NCI-H2196 (cell line): ENCODE results near the gene RANGAP1.
"Not testable (repeated sequence)": the region's sequence is repeated elsewhere in the genome, so short reads cannot be mapped to it uniquely, and the experiment has no call there.

Experiments
- DNase-seq: peaks from one replicate; lab custom pipeline; 2025; ENCODE audit not compliant: unreplicated experiment; lab: John Stamatoyannopoulos, UW

RANGAP1 gene

DNA sequence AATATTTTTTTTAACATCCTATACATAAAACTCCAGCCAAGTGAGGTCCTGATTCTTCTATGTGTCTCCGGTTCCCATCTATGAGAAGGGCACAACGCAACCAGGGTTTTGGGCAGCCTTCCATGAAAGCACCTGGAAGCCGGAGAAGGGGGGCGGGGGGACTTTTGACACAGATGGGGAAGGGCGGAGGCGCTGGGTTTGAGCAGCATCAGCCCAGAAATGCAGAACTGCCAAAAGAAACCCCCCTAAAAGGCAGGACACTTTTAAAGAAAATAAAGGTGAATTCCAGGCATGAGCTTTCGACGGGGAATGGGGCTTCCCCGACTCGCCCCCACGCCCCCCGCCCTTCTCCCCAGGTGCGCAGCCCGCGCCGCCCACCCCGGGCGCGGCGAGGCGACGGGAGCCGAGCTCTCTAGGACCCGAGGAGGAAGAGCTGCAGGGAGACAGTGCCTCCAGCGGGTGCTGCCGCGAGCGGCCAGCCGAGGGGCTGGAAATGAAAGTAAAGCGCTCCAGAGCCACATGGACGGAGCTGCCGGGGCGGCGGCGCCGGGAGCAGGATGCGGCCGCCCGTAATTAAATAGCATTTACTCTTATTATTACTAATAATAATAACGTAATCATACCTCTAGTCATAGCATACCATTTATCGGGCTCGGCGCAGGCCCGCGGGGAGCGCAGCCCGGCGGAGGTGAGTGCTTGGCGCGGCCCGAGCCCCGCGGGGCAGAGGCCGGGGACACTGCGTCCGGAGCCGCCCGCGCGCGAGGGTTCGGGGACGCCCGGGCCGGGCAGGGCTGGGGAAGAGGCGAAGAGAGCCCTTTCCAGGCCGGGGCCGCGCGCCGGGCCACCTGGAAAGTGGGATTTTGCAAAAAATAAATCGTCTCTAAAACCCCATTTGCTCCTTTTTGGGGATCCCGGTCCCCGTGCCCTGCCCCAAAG, 15.4 kb upstream of the RANGAP1 start, which contains the start of gene ZC3H7B:
Gene ZC3H7B (plus strand): TSS at position 441 of the 936 bp plus-strand sequence. CDS start 19,136 bp downstream, outside the sequence.
- DNase-seq: peak; percentile 85

DNA sequence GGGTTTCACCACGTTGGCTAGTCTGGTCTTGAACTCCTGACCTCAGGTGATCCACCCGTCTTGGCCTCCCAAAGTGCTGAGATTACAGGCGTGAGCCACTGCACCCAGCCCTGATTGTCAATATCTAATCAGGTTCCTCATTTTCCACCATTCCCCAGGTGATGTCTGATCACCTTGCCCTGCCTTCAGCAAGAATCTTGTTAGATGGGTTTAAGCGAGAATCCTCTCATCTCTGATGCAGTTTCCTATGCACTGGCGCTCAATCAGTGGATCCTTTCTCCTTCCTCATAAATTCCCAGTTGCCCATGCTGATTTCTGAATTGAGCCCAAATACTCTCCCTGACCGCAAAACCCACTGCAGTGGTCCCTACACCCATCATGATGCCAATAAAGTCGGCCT, 14.7 kb upstream of the RANGAP1 start:
- no peak for DNase-seq

DNA sequence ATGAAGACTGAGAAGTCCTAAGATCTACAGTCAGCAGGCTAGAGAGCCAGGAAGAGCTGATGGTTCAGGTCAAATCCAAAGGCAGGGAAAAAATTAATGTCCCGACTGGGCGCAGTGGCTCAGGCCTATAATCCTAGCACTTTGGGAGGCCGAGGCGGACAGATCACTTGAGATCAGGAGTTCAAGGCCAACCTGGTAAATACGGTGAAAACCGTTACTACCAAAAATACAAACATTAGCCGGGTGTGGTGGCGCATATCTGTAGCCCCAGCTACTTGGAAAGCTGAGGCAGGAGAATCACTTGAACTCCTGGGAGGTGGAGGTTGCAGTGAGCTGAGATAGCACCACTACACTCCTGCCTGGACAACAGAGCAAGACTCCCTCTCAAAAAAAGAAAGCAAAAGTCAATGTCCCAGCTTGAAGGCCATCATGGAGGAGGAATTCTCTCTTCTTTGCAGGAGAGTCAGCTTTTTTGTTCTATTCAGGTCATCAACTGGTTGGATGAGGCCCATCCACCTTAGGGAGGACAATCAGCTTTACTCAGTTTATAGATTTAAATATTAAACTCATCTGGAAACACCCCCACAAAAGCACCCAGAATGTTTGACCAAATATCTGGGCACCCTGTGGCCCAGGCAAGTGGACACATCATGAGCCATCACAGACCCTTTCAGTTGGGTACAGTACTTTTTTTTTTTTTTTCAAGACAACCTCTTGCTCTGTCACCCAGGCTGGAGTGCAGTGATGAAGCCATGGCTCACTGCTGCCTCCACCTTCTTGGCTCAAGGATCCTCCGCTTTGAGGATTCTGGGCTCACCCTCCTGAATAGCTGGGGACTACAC, 11.1 kb upstream of the RANGAP1 start:
- DNase-seq: no peak

DNA sequence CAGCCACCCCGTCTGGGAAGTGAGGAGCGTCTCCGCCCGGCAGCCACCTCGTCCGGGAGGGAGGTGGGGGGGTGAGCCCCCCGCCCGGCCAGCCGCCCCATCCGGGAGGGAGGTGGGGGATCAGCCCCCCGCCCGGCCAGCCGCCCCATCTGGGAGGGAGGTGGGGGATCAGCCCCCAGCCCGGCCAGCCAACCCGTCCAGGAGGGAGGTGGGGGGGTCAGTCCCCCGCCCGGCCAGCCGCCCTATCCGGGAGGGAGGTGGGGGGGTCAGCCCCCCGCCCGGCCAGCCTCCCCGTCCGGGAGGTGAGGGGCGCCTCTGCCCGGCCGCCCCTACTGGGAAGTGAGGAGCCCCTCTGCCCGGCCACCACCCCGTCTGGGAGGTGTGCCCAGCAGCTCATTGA, 8.8 kb upstream of the RANGAP1 start:
- DNase-seq: not testable (repeated sequence)

DNA sequence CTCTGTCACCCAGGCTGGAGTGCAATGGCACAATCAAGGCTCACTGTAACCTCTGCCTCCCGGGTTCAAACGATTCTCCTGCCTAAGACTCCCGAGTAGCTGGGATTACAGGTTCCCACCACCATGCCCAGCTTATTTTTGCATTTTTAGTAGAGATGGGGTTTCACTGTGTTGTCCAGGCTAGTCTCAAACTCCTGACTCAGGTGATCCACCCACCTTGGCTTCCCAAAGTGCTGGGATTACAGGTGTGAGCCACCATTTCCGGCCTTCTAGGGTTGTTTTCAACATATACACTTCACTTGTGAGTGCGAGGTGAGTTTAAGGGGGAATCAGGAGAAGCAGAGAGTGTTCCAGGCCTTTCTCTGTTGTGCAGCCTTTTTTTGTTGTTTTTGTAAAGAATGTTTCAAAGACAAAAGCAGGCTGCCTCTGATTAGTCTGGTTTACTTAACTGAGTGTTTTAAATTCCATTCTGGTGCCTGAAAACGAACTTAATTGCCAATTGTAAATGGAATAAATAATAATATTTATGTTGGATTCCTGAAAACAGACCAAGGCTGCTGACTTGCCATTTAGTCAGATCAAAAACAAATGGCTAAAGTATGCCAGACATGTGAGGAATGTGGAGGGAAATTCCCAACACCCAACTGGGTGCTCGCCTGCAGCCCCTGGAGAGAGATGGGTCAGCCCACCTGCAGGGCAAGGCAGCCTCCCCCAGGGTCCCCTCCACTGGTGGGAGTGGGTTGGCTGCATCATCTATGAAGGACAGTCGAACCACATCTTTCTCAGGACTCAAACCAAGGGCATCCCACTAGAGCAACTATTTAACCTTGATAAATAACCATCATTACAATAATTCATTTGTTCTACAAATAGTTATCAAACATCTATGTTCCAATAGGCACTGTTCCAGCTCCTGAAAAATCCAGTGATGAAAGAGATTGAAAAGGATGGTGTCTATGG, 4.6 kb upstream of the RANGAP1 start:
- no peak for DNase-seq

DNA sequence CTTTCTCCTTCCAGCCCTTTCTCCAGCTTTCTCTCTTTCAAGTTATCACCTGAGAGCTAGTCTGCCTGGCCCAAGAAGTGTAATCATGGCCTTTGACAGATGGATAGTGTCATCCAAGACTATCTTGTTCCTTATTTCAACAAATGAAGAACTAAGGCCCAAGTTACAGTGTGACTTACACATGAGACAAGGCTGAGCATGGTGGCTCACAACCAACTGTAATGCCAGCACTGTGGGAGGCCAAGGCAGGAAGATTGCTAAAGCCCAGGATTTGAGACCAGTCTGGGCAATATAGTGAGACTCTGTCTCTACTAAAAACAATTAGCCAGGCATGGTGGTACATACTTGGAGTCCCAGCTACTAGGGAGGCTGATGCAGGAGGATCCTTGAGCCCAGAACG, 3.7 kb upstream of the RANGAP1 start:
- no peak for DNase-seq

DNA sequence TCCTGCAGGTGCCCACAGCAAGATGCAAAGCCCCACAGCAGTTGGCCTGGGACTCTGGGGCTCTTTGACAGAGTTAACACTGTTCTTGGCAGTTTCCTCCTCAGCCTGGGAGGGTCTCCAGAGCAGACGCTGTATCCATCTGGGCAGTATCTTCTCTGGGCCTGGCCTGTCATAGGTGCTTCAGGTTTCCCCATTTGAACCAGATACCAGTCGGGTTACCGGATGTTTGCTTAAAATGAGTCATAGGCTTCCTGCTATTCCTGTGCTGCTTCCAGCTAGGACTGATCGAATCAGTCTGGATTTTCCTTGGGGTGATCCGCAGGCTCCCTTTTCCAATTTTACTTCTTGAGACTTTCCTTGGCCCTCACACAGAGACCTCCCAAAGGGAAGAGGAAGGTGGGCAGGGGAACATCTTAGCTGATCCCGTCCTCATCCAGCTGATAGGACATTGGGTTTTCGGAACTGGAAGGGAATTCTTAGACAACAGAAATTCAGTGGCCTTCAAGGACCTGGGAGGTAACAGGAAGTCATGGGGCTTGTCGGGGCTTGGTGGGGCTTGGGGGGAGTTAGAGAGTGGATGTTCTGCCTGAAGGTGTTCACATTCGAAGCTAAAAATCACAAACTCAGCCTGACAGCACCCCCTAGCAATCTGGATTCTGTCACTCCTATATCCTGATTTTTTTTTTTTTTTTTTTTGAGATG, 2.4 kb upstream of the RANGAP1 start:
- peak; percentile 81 for DNase-seq

DNA sequence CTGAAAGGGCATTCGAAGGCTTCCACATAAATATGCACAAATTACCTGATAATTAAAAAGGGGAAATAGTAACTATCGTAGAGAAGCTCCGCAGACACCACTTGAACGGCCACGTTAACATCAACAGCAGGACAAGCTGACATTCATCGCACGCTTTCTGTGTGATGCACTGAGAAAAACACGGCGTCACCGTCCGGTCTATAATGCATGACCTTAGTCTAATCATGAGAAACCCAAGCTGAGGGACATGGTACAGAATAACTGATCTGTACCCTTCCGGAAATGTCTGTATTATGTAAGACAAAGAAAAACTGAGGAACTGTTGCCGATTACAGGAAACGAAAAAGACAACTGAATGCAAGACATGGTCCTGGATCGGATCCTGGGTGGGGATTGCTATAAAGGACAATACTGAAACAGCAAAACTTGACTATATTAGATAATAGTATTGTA, 678 bp upstream of the RANGAP1 start:
- DNase-seq: peak; percentile 64

DNA sequence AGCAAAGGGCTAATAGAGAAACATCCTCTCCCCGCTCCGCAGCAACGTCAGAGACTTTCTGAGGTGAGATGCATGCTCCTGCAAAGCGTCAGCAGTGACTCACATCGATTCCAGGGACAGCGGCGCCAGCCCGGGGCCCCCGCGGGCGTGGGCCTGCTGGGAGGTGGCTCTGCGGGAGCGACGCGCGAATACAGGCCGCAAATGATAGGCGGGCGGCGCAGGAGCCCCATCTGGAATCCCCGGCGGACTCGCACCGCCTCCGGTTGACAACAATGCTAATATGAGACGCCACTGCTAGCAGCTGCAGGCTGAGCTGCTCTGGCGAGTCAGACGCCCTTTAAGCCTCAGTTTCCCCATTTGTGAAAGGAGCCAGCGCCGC, 557 bp downstream of the RANGAP1 start:
- DNase-seq: no peak

DNA sequence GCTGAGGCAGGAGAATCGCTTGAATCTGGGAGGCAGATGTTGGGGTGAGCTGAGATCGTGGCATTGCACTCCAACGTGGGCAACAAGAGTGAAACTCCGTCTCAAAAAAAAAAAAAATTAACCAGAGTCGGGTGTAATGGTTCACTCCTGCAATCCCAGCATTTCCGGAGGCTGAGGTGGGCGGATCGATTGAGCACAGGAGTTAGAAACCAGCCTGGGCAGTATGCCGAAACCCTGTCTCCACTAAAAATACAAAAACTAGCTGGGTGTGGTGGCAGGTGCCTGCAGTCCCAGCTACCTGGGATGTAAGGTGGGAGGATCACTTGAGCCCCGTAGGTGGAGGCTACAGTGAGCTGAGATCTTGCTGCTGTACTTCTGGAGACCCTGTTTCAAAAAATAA, 1.5 kb downstream of the RANGAP1 start:
- DNase-seq: no peak

DNA sequence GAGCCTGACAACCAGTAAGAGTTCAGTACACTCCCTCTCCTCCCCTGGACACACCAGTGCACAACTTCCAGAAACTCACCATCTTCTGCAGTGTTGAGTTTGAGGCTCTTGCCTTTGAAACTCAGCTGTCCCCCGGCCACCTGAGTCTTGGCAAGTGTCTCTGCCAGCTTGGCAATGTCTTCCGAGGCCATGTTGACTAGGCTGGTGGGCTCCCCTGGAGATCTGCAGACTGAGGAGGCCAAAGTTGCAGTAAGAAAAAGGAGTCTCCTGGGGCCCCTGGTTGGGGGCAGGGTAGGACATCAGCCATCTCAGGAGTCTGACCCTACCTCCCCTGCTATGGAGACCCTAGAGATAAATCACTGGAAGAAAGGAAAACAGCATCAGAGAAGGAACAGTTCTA, 5.1 kb downstream of the RANGAP1 start:
- DNase-seq: no peak

DNA sequence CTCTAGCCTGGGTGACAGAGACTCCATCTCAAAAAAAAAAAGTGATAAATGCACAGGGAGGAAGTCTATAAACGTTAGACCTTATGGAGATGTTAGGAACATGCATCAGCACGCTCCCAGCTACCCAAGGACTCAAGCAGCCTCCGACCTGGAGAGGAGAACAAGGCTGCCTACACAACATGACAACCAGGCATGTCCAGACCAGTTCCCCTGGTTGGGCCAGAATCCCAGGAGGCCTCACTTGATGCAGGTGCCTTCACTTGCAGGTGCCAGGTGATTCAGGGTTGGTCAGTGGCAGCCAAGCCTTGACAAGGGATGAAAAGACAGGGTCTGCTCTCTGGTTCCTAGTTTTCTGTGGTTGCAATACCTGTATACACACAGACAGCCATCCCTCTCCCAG, 5.9 kb downstream of the RANGAP1 start:
- DNase-seq: peak; percentile 53

DNA sequence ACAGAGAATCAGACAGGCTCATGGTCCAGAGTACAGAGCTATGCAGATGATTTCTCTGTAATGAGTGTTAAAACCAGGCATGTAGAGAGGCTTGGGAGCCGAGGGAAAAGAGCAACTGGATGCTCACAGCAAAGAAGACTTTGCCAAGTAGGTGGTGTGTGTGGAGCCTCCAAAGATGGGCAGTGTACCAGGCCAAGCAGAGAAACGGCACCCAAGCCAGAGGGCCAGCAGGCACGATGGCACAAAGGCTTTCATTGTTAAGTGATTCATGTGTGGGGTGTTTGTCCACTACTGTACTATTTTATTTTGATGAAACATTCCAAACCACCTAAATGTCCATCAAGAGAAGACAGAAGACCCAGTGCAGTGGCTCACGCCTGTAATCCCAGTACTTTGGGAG, 11.1 kb downstream of the RANGAP1 start:
- DNase-seq: no peak

DNA sequence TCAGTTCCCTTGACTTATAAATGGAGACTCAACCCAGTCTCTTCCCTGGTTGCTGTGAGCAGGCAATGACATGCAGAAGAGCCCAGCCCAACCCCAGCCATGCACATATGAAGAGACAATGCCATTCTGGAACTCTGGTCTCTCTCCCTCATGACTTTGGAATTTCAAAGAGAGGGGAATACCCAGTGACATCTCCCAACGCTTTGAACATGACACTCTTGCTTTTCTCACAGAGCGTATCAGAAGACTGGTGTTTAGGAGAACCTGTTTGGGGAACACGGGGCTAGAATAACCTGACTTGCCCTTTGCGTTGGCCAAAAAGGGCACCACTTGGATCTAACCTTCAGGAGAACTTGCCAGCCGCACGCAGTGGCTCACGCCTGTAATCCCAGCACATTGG, 12.9 kb downstream of the RANGAP1 start:
- no peak for DNase-seq

DNA sequence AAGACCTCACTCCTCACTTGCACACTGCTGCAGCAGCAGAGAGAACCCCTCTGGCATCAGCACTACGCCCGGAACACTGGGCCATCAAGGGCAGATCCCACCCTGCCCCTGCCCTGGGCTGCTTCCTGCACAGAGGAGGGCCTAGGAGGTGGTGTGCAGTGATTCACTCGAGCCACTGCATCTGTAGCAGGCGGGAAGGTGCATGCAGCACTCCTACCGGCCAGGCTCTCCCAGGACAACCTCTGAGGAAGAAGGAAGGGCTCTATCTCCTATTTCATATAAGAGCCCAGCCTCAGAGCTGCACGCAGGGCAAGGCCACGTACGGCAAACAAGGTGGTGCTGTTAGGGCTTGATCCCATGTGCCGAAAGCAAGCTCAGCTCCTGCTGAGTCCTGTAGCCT, 14.2 kb downstream of the RANGAP1 start:
- no peak for DNase-seq

DNA sequence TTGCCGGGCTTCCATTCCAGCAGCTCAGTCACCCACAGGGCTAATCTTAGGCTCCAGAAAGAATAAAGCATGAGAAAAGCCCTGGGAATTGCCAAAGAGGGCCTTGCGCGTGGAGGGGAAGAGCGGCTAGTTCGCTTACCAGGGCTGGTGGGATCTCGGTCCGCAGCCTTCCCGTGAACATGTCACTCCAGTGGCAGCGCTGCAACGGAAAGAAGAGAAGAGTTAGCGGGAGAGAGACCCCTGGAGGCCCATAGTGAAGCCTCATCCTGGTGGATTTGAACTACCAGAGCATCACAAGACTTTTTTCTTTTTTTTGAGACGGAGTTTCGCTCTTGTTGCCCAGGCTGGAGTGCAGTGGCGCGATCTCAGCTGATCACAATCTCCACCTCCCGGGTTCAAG, 18.0 kb downstream of the RANGAP1 start:
- no peak for DNase-seq

DNA sequence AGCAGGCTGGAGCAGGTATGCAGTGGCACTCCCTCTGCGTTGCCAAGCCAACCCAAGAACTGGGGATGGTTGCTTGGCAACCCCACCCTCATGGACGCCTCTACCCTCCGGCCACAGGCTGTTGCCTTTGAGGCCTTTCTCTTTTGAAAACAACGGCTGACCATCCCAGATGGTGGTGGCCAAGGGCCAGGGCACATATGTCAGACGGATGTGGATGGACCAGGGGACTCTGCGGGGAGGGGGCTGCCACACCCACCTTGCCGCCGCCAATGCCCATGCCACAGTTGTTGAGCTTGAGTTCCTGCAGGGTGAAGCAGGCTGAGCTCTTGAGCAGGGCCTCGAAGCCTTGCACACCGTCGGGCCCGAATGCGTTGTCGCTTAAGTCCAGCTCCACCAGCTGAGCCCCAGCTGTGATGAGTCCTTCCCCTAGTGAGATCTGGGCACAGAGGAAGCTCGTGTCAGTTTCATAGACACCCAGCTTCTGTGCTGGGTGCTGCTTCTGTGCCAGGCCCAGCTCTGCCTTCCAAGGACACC, 21.5 kb downstream of the RANGAP1 start:
- DNase-seq: no peak

DNA sequence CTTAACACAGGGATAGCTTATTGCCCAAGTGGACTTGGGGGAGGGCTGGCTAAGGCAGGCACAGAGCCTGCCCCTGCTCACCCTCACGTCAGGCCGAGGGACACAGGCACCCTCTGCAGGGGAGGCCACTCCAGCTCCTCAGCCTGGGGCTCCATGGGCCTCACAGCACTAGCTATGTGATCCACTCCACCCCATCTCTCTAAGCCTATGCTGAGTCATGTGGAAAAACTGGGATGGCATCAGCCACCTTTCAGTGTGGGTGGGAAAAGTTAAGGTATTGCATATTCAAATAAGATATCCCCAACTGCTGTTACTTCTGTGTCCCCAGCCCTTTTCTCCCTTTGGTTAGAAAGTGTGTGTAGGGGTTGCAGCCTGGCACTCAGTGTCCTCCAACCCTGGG, 22.3 kb downstream of the RANGAP1 start:
- DNase-seq: no peak

DNA sequence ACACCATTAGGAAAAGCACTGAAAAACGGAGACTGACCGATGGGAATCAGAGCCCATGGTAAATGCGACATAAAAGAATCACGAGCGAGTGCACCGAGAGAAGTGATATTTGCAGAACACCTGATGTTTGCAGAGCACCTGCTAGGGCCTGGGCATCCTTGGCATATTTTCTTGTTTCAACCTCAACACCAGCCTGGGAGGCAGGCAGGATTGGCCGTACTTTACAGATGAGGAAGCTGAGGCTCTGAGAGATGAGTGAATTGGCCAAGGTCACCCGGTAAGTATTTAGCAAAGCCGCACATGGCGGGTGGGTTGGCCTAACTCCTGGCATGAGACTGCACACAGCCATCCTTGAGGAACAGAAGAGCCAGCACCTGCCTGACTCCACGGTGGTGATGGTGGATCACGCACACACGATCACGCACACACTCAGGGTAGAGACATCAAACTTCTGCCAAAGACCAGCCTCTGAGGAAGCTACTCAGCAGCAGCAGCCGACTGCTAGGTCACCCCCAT, 23.7 kb downstream of the RANGAP1 start:
- DNase-seq: peak; percentile 32
